Smooth muscle cell (in vitro differentiated cells): ENCODE data around the gene TENM3. TPM values are rescaled to one million over a fixed set of nuclear protein-coding genes. Genes with fewer than 3 reads are reported as not detected.

Experiments
- DNase-seq: peaks from one replicate; lab custom pipeline; 2025; ENCODE audit not compliant: unreplicated experiment; lab: John Stamatoyannopoulos, UW
- H2AFZ ChIP-seq: fragments of 200-600 bp; sonication (generic); 2 replicates; pipeline ENCODE4 v1.6.0; 2016; ENCODE audit warnings: antibody characterized with exemption, low read depth, mild to moderate bottlenecking
- H3F3A ChIP-seq: fragments of 200-600 bp; sonication (generic); 2 replicates; pipeline ENCODE4 v1.6.0; 2017; ENCODE audit warnings: antibody characterized with exemption, low read depth
- H3K27ac ChIP-seq: fragments of 200-600 bp; sonication (generic); 2 replicates; pipeline ENCODE4 v1.5.1; 2016; ENCODE audit warnings: low read depth, mild to moderate bottlenecking
- H3K27me3 ChIP-seq: fragments of 200-600 bp; sonication (generic); 2 replicates; pipeline ENCODE4 v1.6.1; 2016; ENCODE audit warnings: low read depth, mild to moderate bottlenecking
- H3K36me3 ChIP-seq: fragments of 200-600 bp; sonication (generic); 2 replicates; pipeline ENCODE4 v1.5.1; 2016; ENCODE audit warnings: low read depth
- H3K4me1 ChIP-seq: fragments of 200-600 bp; sonication (generic); 2 replicates; pipeline ENCODE4 v1.5.1; 2016; ENCODE audit warnings: low read depth
- H3K4me2 ChIP-seq: fragments of 200-600 bp; sonication (generic); 2 replicates; pipeline ENCODE4 v1.6.0; 2016; ENCODE audit warnings: mild to moderate bottlenecking
- H3K4me3 ChIP-seq: fragments of 200-600 bp; sonication (generic); 2 replicates; pipeline ENCODE4 v1.5.1; 2016; ENCODE audit warnings: mild to moderate bottlenecking
- H3K79me2 ChIP-seq: fragments of 200-600 bp; sonication (generic); 2 replicates; pipeline ENCODE4 v1.6.0; 2016; ENCODE audit warnings: low read depth, mild to moderate bottlenecking
- H3K9ac ChIP-seq: fragments of 200-600 bp; sonication (generic); 2 replicates; pipeline ENCODE4 v1.6.0; 2016; ENCODE audit warnings: low read depth
- H3K9me3 ChIP-seq: fragments of 200-600 bp; sonication (generic); replicated peaks from 2 replicates; pipeline ENCODE4 v1.5.1; 2016; ENCODE audit warnings: low read depth
- H4K20me1 ChIP-seq: fragments of 200-600 bp; sonication (generic); 2 replicates; pipeline ENCODE4 v1.6.0; 2016; ENCODE audit warnings: low read depth
- CTCF ChIP-seq: fragments of 200-600 bp; sonication (generic); IDR thresholded peaks from 2 replicates; pipeline ENCODE4 v1.5.1; 2017; ENCODE audit warnings: borderline replicate concordance, mild to moderate bottlenecking, antibody characterized with exemption; ENCODE audit not compliant: insufficient read depth, poor library complexity, severe bottlenecking
- WGBS: methylation state at CpG from one replicate; pipeline ENCODE4 v1.1.7; 2016; ENCODE audit warnings: low lambda C conversion rate; 5-methylcytosine and 5-hydroxymethylcytosine counted together
- polyA plus RNA-seq: library from polyadenylated mRNA; unstranded; fragments of >200 nt; fragmentation: Nextera tagmentation; extraction: Ambion mirVana; gene quantifications from 2 replicates; pipeline ENCODE4 v1.2.1, GENCODE V29; 2016
- total RNA-seq: library from RNA; depleted of rRNA; stranded (reverse); fragments of >200 nt; gene quantifications from 2 replicates; pipeline ENCODE4 v1.2.3, GENCODE V29; 2014

TENM3 gene
- total and polyA plus RNA-seq, 2 experiments from 2014 or later, result 46.9 to 295 TPM

- H3F3A ChIP-seq, result no peaks in the 10 kb centered on the region
- H3K4me2 ChIP-seq, result no peak overlapping the region
- WGBS, result 93% methylated on average over 7 of the region's 7 CpGs
- H3K9ac ChIP-seq, result no peak overlapping the region
- no peaks in the 10 kb centered on the region for H4K20me1 ChIP-seq
- no peak for TF ChIP-seq CTCF
- H3K79me2 ChIP-seq, result no peaks in the 10 kb centered on the region
- H3K36me3 ChIP-seq, result no peaks in the 10 kb centered on the region
- no peak overlapping the region for H2AFZ ChIP-seq
- H3K4me3 ChIP-seq, result no peak overlapping the region
- H3K4me1 ChIP-seq, result no peaks in the 10 kb centered on the region
- DNase-seq, result no peak
- no peaks in the 10 kb centered on the region for H3K9me3 ChIP-seq
- no peaks in the 10 kb centered on the region for H3K27me3 ChIP-seq
- H3K27ac ChIP-seq, result no peak overlapping the region
These were observed 576.5 kb downstream of the TENM3 start for GRCh38 chr4:182819751-182820150.

- Histone ChIP-seq H3K4me1 (peaks cover 7% of the 10 kb centered on the region), H3K27ac (no peak overlapping the region), H3K9ac (no peak overlapping the region), H3F3A (no peaks in the 10 kb centered on the region), H3K36me3 (no peaks in the 10 kb centered on the region), H3K4me2 (no peak overlapping the region), H3K9me3 (no peaks in the 10 kb centered on the region), H3K79me2 (no peaks in the 10 kb centered on the region), H2AFZ (no peak overlapping the region), H3K4me3 (no peak overlapping the region), H3K27me3 (no peaks in the 10 kb centered on the region), H4K20me1 (no peaks in the 10 kb centered on the region)
- DNase-seq, result no peak
- WGBS, result 97% methylated on average over 11 of the region's 11 CpGs
- no peak for TF ChIP-seq CTCF
These were observed 579.4 kb downstream of the TENM3 start for GRCh38 chr4:182822554-182822953.

- Histone ChIP-seq H4K20me1 (no peaks in the 10 kb centered on the region), H3K9me3 (no peaks in the 10 kb centered on the region), H2AFZ (no peak overlapping the region), H3K9ac (no peak overlapping the region), H3F3A (no peaks in the 10 kb centered on the region), H3K4me2 (no peak overlapping the region), H3K79me2 (no peaks in the 10 kb centered on the region), H3K36me3 (no peaks in the 10 kb centered on the region), H3K4me3 (no peak overlapping the region), H3K27me3 (no peaks in the 10 kb centered on the region), H3K4me1 (peaks cover 15% of the 10 kb centered on the region), H3K27ac (no peak overlapping the region)
- WGBS, result 88% methylated on average over 1 of the region's 1 CpG
- DNase-seq, result no peak
- TF ChIP-seq CTCF, result no peak
These were observed 580.4 kb downstream of the TENM3 start for GRCh38 chr4:182823576-182823975.

GRCh38 chr4:182825003-182825402 lies 581.8 kb downstream of the TENM3 start:
- H3F3A ChIP-seq, result no peaks in the 10 kb centered on the region
- H2AFZ ChIP-seq, result no peak overlapping the region
- H3K4me1 ChIP-seq, result peaks cover 15% of the 10 kb centered on the region
- H3K79me2 ChIP-seq, result no peaks in the 10 kb centered on the region
- no peak for DNase-seq
- H4K20me1 ChIP-seq, result no peaks in the 10 kb centered on the region
- peaks cover 3% of the 10 kb centered on the region for H3K27me3 ChIP-seq
- H3K9me3 ChIP-seq, result no peaks in the 10 kb centered on the region
- no peak overlapping the region for H3K27ac ChIP-seq
- no peak for TF ChIP-seq CTCF
- no peak overlapping the region for H3K4me3 ChIP-seq
- no peaks in the 10 kb centered on the region for H3K36me3 ChIP-seq
- no peak overlapping the region for H3K9ac ChIP-seq
- no peak overlapping the region for H3K4me2 ChIP-seq
- WGBS, result 94% methylated on average over 8 of the region's 8 CpGs
